M059J (cell line): Measurements from ENCODE around the gene KCTD15. TPM values are rescaled to one million over a fixed set of nuclear protein-coding genes. Genes with fewer than 3 reads are reported as not detected.

Source experiments
- DNase-seq: peaks from one replicate; pipeline ENCODE4 v3.0.0-alpha.2; 2012; ENCODE audit warnings: low read depth
- total RNA-seq: library from RNA; depleted of rRNA; stranded (reverse); fragments of >200 nt; shearing (Covaris generic); gene quantifications from 2 replicates; pipeline ENCODE4 v1.2.3, GENCODE V29; 2014

Gene KCTD15
- total RNA-seq, 1 experiment from 2014 or later: 26.6 TPM

DNA sequence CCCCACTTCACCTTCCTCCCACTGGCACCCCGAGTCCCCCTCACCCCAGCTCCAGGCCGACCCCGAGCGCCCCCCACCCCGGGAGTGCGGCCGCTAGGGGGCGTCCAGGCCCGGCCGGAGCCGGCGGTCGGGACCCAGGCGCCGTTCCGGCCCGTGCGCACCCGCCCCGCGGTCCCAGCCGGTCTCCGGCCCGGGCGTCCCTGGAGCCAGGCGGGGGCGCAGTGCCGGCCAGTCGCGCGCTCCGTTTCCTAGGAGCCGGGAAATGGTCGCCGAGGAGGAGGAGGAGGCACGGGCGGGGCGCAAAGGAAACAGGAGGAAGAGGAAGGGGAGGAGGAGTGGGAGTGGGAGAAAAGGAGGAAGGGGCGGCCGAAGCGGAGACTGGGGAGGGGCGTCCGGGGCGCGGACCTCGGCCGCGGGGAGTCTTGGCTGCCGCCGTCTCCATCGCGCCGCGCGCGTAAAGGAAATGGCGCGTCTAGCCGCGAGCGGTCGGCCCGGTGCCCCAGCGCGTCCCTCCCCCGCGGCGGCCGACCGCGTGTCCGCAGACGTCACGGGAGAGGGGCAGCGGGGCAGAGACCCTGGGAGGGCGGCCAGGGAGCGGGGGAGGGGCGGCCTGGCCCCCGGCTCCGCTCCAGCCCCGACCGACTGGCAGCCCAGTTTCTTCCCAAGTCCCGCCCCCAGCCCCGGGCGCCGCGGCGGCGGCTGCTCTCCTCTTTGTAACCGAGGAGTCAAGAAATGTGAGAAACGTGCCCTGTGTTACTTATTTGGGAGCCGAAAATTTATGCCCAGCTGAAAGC lies 1.1 kb upstream of the KCTD15 start:
- peak; percentile 90 for DNase-seq

DNA sequence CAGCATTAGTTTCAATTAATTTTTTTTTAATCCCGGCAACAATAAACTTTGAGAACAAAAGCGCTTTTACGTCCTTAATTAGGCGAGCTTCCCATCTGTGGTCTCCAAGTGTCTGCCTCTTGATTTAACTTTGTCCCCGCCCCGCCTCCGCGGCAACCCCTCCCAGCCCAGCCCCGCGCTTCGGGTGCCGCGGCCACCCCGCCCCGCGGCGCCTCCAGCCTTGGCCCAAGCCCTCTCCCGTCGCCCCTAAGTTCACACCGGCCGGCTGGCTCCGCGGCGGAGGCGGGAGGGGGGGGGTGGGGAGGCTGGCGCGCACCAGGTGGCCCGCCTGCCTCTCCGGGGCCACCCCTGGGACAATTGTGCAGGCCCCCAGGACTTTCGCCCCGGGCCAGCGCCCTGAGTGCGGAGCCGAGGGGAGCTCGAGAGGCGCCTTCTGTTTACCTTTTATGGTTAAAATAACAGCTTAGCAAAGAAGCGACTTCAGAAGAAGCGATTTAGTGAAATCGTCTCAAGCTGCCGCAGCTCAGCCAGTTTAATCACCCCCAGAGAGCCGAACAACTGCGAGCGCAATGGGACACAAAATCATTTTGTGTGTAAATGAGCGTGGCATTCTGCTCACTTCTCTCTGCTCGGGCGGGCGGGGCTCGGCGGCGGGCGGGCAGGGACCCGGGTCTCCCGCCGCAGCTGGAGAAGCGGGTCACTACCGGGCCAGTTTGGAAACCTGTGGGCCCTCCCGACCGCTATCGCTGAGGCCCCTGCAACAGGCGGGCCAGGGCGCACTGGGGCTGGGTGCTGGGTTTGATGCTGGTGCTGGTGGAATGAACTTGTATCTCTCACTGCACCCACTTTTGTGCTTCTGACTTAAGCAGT lies 1.4 kb downstream of the KCTD15 start:
- DNase-seq: no peak

DNA sequence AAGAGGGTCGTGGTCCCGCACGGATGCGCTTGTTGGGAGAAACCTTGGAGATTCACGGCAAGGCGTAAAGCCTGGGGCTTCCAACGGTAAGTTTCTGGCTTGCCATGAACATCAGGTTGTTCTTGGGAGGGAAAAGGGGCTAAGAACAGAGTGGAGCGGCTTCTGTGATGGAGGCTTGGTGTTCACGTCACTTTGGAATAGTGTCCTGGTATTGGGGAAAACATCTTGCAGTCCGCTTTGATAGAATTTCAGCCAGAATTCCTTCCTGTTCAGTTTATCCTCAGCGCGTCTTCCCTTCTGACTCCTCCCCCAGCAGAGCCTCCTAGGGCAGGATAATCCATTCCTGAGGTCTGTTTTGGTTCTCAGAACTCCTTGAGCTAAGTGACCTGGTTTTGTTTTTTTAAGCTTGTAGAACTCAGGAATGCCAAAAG lies 2.0 kb downstream of the KCTD15 start:
- no peak for DNase-seq

DNA sequence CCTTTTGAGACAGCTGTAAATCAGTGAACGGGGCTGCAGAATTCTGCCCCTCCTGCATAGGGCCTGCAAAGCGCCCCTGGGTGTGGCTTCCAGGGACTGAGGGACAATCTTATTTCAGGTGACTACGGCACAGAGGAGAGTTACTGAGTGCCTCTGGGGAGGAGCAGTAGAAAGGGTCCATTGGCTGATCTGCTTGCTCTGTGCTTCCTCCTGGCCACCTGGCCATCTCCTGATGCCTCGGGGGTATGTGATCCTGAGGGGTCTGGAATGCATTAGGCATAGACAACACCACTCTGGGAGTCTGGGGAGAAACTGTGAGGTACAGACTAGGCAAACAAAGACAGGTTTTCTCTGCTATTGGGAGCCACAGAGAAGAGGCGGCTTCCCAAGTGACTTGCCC lies 2.8 kb downstream of the KCTD15 start:
- no peak for DNase-seq

DNA sequence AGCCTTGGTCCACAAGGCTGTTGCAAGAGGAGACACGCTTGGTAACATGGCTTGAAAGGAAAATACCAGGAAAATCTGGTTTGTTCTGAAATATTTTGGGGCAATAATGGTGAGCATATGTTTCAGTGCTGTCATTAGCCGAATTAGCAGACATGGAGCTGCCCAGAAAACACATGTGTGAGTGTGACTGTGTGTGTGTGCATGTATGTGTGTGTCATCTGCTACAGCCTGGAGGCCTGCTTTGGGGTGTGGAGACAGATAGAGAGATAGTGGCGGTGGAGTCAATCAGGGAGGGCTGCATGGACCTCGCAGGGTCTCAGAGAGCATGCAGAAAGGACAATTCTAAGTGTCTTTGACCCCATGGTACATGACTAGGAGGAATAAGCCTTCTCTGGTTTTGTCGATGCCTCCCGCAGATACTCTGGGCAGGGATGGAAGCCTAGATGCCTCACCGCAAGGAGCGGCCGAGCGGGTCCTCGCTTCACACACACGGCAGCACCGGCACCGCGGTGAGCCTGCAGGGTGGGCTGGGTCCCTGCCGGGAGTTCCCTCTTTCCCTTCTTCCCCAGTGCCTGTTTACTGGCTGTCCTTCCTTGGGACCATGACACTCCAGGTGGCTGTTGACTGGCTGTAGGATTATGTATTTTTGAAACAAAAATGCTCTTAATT lies 3.5 kb downstream of the KCTD15 start:
- no peak for DNase-seq

DNA sequence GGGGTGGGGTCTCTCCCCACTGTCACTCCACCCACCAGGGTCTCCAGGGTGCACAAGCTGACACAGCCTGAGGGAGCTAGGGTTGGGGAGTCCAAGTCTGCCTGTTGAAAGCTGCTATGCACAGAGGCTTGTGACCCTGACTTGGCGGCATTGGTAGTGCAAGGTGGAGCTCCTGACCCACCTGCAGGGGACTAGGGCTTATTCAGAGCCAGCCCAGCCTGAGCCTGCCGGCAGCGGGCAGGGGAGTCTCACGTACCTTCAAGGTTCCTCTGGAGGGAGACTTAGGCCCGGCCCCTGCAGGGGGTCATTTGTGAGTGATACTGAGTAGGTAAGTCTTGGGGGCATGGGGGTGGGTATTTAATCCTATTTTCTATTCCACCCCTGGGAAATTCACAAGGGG lies 4.7 kb downstream of the KCTD15 start:
- DNase-seq: no peak

DNA sequence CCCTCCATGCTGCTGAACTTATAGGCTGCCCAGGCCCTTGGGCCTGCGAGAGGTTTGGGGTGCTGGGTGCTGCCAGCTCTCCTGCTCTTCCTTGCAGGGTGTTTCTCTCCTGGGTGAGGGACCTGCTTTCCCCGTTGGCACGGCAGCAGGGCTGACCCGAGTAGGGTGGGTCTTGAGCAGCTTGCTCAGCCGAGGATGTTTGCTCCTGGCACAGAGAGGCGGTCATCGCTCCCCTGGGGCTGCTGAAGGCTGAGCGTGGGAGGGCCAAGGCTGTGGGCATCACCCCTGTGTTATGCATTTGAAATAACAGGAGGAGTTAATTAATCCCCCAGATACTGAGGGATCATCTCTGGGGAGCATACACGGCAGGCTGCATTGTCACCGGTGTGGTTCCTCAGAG lies 5.3 kb downstream of the KCTD15 start:
- no peak for DNase-seq

DNA sequence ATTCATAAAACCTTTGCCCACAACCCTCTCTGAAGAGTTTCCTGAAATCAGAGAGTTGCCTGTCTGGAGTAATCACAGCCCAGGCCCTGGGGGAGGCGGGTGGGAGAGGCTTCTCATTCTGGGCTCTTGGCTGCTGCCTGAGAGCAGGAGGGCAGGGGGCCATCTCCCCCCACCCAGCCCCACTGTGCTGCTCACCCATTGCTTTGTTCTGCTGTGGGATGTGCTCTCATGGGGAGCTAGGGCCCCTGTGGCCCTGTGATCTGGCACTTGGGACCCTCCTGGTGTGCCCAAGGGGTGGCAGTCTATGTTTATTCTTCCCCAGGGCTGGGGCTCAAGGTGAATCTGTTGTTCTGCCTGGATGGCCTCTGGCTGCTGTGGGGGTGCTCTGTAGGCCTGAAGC lies 6.1 kb downstream of the KCTD15 start:
- no peak for DNase-seq

DNA sequence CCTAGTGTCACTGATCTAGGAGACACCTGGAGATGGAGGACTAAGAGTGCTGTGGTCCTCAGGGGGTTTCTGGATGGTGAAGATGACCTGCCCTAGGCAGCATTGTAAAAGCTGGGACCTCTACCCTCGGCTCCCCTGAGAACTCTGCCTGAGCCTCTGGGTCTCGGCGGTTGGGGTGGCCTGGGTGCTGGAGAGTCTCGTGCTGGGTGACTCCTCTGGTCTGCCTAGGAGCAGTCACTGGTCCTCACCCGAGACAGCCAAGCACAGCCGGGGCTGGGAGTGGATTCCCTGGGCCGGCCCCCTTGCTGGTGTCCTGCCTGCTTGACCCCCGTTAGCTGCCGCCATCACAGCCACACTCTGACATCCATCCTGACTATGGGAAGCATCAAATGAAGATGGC lies 6.7 kb downstream of the KCTD15 start:
- DNase-seq: no peak

DNA sequence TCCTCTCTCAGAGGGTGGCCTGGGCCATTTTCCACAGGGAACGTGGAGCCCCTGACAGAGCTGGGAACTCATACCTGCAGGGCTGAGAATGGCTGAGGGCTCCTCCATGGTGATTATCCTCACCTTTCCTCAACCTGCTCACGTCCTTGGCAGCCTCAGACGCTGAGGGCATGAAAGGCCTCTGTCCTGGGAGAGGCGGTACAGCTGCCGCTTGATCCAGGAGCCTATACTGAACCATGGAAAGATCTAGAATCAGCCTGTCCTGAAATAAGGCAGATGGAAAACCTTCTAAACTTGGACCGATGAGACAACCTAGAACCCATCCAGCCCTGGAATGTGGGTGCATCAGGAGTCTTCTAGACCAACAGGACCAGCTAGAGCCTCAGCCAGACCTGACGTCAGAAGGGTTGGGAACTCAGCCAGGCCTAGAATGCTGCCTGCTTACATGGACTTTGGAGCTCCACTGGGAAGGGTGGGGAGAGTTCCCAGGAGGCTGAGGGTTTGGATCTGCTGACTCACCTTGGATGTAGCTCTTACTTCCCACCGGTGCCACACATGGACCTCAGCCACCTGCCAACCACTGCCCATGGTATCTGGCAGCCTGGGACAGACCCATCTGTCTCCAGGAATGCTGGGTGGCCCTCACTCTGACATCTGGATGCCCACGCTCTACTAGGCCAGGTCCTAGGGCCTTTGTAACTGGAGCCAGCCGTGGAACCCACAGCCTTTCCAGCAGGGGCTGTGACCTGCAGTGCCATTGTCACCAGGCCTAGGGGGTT lies 7.5 kb downstream of the KCTD15 start:
- peak; percentile 50 for DNase-seq

DNA sequence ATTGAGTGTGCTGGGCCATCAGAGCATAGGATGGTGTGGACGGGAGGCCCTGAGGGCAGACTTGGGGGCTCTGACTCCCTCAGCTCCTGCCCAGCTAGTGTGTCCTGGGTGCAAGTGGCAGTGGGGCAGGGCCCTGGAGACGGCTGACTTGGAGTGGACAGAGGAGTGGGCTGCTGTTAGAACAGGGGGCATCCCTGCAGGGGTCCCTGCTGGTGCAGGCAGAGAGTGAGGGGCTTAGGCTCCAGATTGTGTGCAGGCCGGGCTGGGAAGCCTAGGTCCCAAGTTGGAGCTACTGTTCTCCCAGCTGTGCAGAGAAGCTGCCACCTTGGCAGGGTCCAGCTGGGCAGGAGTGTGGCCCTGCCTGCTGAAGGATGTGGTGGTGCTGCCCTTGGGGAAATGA lies 8.6 kb downstream of the KCTD15 start:
- DNase-seq: no peak

DNA sequence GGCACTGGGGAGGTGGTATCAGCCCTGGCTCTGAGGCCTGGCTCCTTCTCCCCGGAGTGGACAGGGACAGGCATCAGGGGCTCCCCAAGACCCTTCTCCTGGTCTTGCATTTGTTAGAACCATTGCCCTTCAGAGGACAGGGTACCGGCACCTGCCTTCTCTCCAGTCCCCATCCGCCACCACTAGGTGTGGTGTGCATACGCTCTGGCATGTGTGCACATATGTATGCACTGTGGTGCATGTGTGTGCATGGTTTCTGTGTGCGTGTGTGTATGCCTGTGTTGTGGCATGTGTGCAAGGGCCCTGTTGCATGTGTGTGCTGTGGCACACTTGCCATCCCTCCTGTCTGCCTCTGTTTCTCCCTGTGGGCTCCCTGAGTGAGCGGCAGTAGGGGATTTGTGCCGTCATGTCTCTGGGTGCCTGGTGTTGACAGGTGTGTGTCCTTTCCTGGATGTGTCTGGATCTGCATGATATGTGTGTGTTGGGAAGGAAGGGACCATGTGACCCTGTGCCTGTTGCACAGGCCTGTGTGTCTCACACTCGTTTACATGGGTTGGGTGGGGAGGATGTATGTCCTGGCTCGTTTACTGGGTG lies 9.3 kb downstream of the KCTD15 start:
- DNase-seq: no peak

DNA sequence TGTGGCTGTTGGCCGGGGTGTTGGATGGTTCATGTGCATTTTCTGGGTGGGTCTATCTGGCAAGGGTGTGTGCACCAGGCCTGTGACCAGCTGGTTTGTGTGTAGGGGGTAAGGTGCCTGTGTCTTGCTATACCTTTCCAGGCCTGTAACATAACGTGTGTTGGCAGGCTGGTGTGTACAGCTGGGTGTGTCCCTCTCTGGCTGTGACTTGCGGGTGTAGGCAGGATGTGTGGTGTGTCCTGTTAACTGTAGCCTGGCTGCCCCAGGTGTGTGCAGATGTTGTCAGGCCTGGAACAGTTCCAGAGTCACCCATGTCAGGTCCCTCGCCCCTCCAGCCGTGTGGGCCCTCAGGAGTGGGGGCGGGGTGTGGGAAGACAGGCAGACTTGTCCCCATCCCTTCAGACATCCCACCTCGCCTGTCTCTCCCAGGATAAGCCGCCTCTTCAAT lies 9.8 kb downstream of the KCTD15 start:
- no peak for DNase-seq

DNA sequence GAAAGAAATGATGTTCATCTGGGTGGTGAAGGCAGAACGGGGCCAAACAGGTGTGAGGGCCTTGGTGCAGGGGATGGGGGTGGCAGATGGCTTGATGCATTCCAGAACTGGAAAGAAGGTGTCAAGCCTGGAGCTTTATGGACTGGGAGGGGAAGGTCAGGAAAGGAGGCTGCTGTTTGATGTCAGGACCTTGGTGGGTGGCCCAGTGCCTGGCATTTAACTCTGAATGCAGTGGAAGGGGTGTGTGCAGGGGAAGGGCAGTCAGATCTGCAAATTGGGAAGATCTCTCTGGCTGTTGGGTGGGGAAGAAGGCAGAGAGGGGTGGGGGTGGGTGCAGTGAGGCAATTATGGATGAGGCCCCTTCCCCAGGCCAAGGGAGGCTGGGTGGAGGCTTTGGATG lies 11.7 kb downstream of the KCTD15 start:
- no peak for DNase-seq

DNA sequence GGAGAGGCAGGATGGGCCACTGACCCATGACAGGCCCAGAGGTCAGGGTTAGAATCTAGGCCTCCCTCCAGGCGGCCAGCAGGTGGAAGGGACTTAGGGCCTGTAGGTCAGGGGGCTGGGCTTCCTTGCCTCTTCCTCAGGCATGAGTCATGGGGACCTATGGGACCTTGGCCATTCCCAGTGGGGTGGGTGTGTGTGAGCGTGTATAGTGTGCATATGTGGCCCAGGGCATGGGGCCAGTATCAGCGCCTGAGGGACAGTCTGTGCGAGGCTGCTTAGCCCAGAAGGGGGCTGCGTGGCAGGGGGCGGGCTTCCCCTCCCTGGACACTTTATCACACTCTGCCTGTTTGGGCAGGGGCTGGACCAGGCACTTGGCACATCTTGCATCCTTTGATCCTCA lies 13.3 kb downstream of the KCTD15 start:
- no peak for DNase-seq

DNA sequence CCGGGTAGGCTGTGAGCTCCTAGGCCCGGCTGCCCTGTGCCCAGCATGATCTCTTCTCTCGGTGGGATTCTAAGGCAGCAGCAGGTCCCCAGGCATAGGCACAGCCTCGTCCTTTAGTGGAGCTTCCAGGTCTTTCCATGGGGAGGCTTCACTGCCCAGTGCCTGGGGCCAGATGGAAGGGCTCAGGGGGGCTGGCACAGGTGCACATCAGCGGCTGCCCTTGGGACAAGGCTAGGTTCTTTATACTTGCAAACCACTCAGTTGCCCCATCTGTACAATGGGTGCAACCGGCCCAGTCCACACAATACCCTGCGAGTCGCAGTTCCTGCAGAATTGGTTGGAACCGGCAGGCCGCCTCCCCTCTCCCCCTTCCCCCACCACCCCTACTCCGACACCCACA lies 14.2 kb downstream of the KCTD15 start:
- DNase-seq: no peak

DNA sequence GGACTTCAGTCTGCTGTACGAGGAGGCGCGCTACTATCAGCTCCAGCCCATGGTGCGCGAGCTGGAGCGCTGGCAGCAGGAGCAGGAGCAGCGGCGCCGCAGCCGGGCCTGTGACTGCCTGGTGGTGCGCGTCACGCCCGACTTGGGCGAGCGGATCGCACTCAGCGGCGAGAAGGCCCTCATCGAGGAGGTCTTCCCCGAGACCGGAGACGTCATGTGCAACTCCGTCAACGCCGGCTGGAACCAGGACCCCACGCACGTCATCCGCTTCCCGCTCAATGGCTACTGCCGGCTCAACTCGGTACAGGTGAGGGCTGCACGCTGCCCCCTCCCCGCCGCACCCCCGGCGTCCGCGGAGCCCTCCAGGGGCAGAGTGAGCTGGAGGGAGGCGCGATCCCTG lies 14.6 kb downstream of the KCTD15 start:
- no peak for DNase-seq

DNA sequence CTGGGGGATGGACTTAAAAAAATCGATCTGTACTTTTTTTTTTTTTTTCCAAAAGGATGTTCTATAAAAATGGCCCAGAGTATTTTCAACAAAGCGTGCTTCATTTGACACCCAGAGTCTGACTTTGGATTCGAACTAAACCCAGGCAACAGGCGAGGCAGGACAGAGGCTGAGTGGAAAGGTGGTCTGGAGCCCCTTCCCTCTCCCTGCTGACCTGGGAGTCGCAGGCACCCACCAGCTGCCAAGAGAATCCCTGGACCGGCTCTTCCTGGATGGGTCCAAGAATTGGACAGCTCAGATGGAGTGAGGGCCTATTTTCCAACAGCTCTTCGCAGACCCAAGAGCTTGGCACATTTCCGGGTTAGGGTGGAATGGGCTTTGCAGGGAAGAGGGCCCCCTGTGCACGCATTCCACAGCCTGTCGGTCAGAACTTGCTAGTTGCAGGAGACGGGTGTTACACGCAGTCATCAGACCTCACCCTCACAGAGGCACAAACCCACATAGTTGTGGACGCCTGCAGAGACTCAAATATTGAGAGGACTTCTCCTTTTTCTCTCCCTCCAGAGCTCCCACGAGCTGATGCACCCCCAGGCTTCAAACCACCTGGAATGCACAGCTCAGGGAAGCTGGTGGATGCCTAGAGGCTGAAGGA lies 15.2 kb downstream of the KCTD15 start:
- DNase-seq: no peak

DNA sequence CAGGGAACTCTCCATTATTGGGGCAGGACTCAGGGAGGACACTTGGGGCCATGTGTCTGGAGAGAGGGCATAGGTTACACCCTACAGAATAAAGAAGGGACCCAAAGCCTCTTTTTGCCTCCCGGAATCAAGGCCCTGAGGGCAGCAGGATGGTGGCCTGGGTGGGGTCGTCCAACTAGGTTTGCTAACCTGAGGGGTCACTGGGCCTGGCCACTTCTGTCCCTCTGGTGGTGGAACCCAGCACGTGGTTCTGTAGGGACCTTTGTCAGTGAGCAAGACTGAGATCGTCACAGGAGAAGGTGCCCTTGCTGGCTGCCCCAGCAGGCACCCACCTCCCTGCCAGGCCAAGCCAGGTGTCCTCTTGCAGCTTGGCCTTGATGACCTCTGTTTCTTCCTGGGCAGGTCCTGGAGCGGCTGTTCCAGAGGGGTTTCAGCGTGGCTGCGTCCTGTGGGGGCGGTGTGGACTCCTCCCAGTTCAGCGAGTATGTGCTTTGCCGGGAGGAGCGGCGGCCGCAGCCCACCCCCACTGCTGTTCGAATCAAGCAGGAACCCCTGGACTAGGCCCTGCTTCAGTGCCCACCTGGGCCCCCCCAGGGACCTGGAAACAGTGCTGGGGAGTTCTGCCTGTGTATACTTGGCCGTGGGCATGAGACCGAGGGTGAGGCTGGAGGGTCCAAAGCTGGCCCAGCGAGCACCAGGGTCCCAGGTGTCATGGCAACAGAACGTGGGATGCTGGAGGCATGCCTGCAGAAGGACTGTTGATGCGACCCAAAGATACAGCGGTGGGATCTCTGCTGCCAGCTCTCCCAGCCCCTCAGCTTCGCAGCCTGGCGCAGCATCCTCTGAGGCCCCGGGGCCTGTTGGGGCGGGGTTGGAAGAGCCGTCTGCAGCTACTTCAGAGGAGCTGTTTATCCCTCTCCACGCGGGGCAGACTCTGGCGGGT lies 16.0 kb downstream of the KCTD15 start:
- DNase-seq: no peak
